Measurements from ENCODE around the gene TFDP2. TPM values are rescaled to one million over a fixed set of nuclear protein-coding genes. Genes with fewer than 3 reads are reported as not detected.

Gene TFDP2
- total RNA-seq, 1 experiment from 2014 or later: 55.4 TPM

- TF ChIP-seq REST (IDR thresholded peaks at IDR 0.05; ENCODE audit: low read depth): no peak
Measured at GRCh38 chr3:141939759-141940158, 209.6 kb downstream of the TFDP2 start (continued).

- no peak for DNase-seq (ENCODE audit: low read depth, low spot score)
- no TSS peak for BruUV-seq (replicated peaks)
- Histone ChIP-seq H2AFZ (ENCODE audit: low read depth, low read length, poor library complexity, severe bottlenecking) (no peak overlapping the region), H3K4me3 (replicated peaks in 1 of 2; ENCODE audit: low read depth in 1 of 2, low read length in 2 of 2) (no peak overlapping the region), H3K9me3 (ENCODE audit: control insufficient read depth in 1 of 2, insufficient read depth in 1 of 2, low read depth in 1 of 2, low read length in 2 of 2) (no peaks in the 10 kb centered on the region), H4K20me1 (ENCODE audit: insufficient read depth) (no peaks in the 10 kb centered on the region), H3K4me2 (ENCODE audit: low read length) (no peak overlapping the region), H3K27ac (ENCODE audit: low read depth, low read length) (no peak overlapping the region), H3K36me3 (ENCODE audit: control insufficient read depth in 1 of 2, insufficient read depth in 2 of 2, low read length in 2 of 2) (no peaks in the 10 kb centered on the region), H3K9me2 (ENCODE audit: insufficient read depth) (no peaks in the 10 kb centered on the region), H3K4me1 (ENCODE audit: control insufficient read depth in 1 of 2, insufficient read depth in 2 of 2, low read length in 2 of 2) (peaks cover 44 to 57% of the 10 kb centered on the region in 2 experiments), H3K27me3 (ENCODE audit: insufficient read depth, low read length) (no peaks in the 10 kb centered on the region), H3K9ac (ENCODE audit: low read length) (no peak overlapping the region), H3K79me2 (ENCODE audit: insufficient read depth, low read length) (no peaks in the 10 kb centered on the region)
- ChIA-PET CTCF (no interaction called here), POLR2A (no interaction called here), RAD21 (ENCODE audit: low non-redundant PET in 1 of 2, low total read pairs in 2 of 2, uncharacterized antibody in 2 of 2, unreplicated experiment in 2 of 2) (no interaction called here)
- ATAC-seq: no peak
- intact Hi-C loops (cut with micrococcal nuclease): no loop called here
- no peak for TF ChIP-seq FOSL1 (IDR thresholded peaks at IDR 0.05; ENCODE audit: low read depth)
- no peak for TF ChIP-seq EZH2phosphoT487 (IDR thresholded peaks at IDR 0.05; ENCODE audit: borderline replicate concordance)
- TF ChIP-seq TCF7L2 (IDR thresholded peaks at IDR 0.05; ENCODE audit: borderline replicate concordance, extremely low read depth, insufficient read depth, insufficient read length): no peak
- TF ChIP-seq ELF1 (IDR thresholded peaks at IDR 0.05; ENCODE audit: borderline replicate concordance, low read depth): no peak
- TF ChIP-seq CEBPB (IDR thresholded peaks at IDR 0.05; ENCODE audit: low read depth): no peak
- no peak for TF ChIP-seq CTCF (IDR thresholded peaks at IDR 0.05 in 2 of 3, conservative IDR thresholded peaks at IDR 0.05 in 1 of 3; ENCODE audit: borderline replicate concordance in 1 of 3, insufficient read depth in 1 of 3, low read depth in 2 of 3, low read length in 2 of 3)
- no peak for TF ChIP-seq POLR2AphosphoS5 (IDR thresholded peaks at IDR 0.05; ENCODE audit: low read depth, low read length)
- TF ChIP-seq SP1 (IDR thresholded peaks at IDR 0.05; ENCODE audit: low read depth): no peak
- TF ChIP-seq EZH2 (IDR thresholded peaks at IDR 0.05): no peak
- TF ChIP-seq ATF3 (IDR thresholded peaks at IDR 0.05): no peak
- no peak for TF ChIP-seq ZFX (IDR thresholded peaks at IDR 0.05)
- no peak for TF ChIP-seq SRF (IDR thresholded peaks at IDR 0.05; ENCODE audit: low read depth)
- no peak for TF ChIP-seq JUND (IDR thresholded peaks at IDR 0.05)
- TF ChIP-seq REST (IDR thresholded peaks at IDR 0.05; ENCODE audit: low read depth): no peak
Measured at GRCh38 chr3:141938011-141938500, 211.3 kb downstream of the TFDP2 start.

Data from HCT116 (cell line).